OCI-LY1 (cell line): Measurements from ENCODE around the gene DOK7.

ENCODE experiments used
- H2AFZ ChIP-seq: fragments of 200-600 bp; sonication (generic), shearing (Covaris generic); 2 replicates; pipeline ENCODE4 v1.6.0; 2014; ENCODE audit warnings: antibody characterized with exemption, mild to moderate bottlenecking, low read length
- H3F3A ChIP-seq: fragments of 200-600 bp; sonication (generic), shearing (Covaris generic); 2 replicates; pipeline ENCODE4 v1.6.0; 2014; ENCODE audit warnings: mild to moderate bottlenecking, antibody characterized with exemption, low read length, moderate library complexity; ENCODE audit not compliant: insufficient read depth
- H3K27ac ChIP-seq: fragments of 200-600 bp; sonication (generic); 2 replicates; pipeline ENCODE4 v1.5.1; 2014; ENCODE audit warnings: low read length, mixed run types, mild to moderate bottlenecking, low read depth; ENCODE audit not compliant: poor library complexity, severe bottlenecking
- H3K27me3 ChIP-seq: fragments of 200-600 bp; sonication (generic); 2 replicates; pipeline ENCODE4 v1.6.0; 2014; ENCODE audit warnings: antibody characterized with exemption, mild to moderate bottlenecking, low read length, moderate library complexity; ENCODE audit not compliant: insufficient read depth
- H3K36me3 ChIP-seq: fragments of 200-600 bp; sonication (generic); 2 replicates; pipeline ENCODE4 v1.6.1; 2014; ENCODE audit warnings: mild to moderate bottlenecking, antibody characterized with exemption, low read length, moderate library complexity, mixed read lengths; ENCODE audit not compliant: insufficient read depth
- H3K4me1 ChIP-seq: fragments of 200-600 bp; sonication (generic); 2 replicates; pipeline ENCODE4 v1.5.1; 2014; ENCODE audit warnings: mild to moderate bottlenecking, low read length, moderate library complexity; ENCODE audit not compliant: insufficient read depth, severe bottlenecking
- H3K4me2 ChIP-seq: fragments of 200-600 bp; sonication (generic), shearing (Covaris generic); 2 replicates; pipeline ENCODE4 v1.6.1; 2014; ENCODE audit warnings: low read length
- H3K4me3 ChIP-seq: fragments of 200-600 bp; sonication (generic); 2 replicates; pipeline ENCODE4 v1.5.1; 2014; ENCODE audit warnings: low read length, low read depth, mild to moderate bottlenecking, mixed read lengths; ENCODE audit not compliant: poor library complexity, severe bottlenecking
- H3K79me2 ChIP-seq: fragments of 200-600 bp; shearing (Covaris generic); 2 replicates; pipeline ENCODE4 v1.6.1; 2016; ENCODE audit warnings: mixed run types, low read length, mixed read lengths; ENCODE audit not compliant: insufficient read depth
- H3K9ac ChIP-seq: fragments of 200-600 bp; sonication (generic), shearing (Covaris generic); 2 replicates; pipeline ENCODE4 v1.6.1; 2014; ENCODE audit warnings: mild to moderate bottlenecking, low read length, mixed read lengths
- H3K9me2 ChIP-seq: fragments of 200-600 bp; sonication (generic), shearing (Covaris generic); 2 replicates; pipeline ENCODE4 v1.6.1; 2014; ENCODE audit warnings: low read depth, mild to moderate bottlenecking, low read length, mixed read lengths
- H3K9me3 ChIP-seq: fragments of 200-600 bp; shearing (Covaris generic); 2 replicates; pipeline ENCODE4 v1.6.1; 2014; ENCODE audit warnings: low read length, mixed read lengths
- H4K20me1 ChIP-seq: fragments of 200-600 bp; sonication (generic), shearing (Covaris generic); 2 replicates; pipeline ENCODE4 v1.6.0; 2016; ENCODE audit warnings: mild to moderate bottlenecking, low read length; ENCODE audit not compliant: insufficient read depth
- CTCF ChIP-seq: fragments of 200-600 bp; sonication (generic), shearing (Covaris generic); IDR thresholded peaks from 2 replicates; pipeline ENCODE4 v1.5.1; 2017; ENCODE audit warnings: mild to moderate bottlenecking, antibody characterized with exemption, low read length, moderate library complexity, mixed read lengths
- EZH2 ChIP-seq: fragments of 200-600 bp; sonication (generic), shearing (Covaris generic); IDR thresholded peaks from 2 replicates; pipeline ENCODE4 v1.8.0; 2017; ENCODE audit warnings: borderline replicate concordance, mixed run types, mild to moderate bottlenecking, antibody characterized with exemption, low read length, moderate library complexity, mixed read lengths

The DOK7 gene

GRCh38 chr4:3515646-3516045 is 52.5 kb downstream of the DOK7 start:
- Histone ChIP-seq H2AFZ (no peak overlapping the region), H3K79me2 (no peaks in the 10 kb centered on the region), H3F3A (no peaks in the 10 kb centered on the region), H3K9ac (no peak overlapping the region), H3K4me1 (no peaks in the 10 kb centered on the region), H4K20me1 (no peaks in the 10 kb centered on the region), H3K9me2 (no peaks in the 10 kb centered on the region), H3K36me3 (0 out of 2 replicates have a peak, but pooled peaks cover 3% of the 10 kb centered on the region), H3K27ac (no peak overlapping the region), H3K27me3 (no peaks in the 10 kb centered on the region), H3K4me3 (no peak overlapping the region), H3K4me2 (no peak overlapping the region), H3K9me3 (no peaks in the 10 kb centered on the region)
- TF ChIP-seq CTCF (no peak), EZH2 (no peak)

GRCh38 chr4:3516061-3516835 is 53.1 kb downstream of the DOK7 start:
- no peaks in the 10 kb centered on the region for H3K79me2 ChIP-seq
- no peak for TF ChIP-seq CTCF
- 0 out of 2 replicates have a peak, but pooled peaks cover 3% of the 10 kb centered on the region for H3K36me3 ChIP-seq
- no peaks in the 10 kb centered on the region for H3K27me3 ChIP-seq
- H3K27ac ChIP-seq, result no peak overlapping the region
- H4K20me1 ChIP-seq, result no peaks in the 10 kb centered on the region
- H3K4me2 ChIP-seq, result no peak overlapping the region
- H3K4me3 ChIP-seq, result no peak overlapping the region
- H2AFZ ChIP-seq, result no peak overlapping the region
- H3K9ac ChIP-seq, result no peak overlapping the region
- no peaks in the 10 kb centered on the region for H3K9me3 ChIP-seq
- H3F3A ChIP-seq, result no peaks in the 10 kb centered on the region
- H3K9me2 ChIP-seq, result no peaks in the 10 kb centered on the region
- no peaks in the 10 kb centered on the region for H3K4me1 ChIP-seq

GRCh38 chr4:3516836-3517730 is 54.0 kb downstream of the DOK7 start:
- H3K4me2 ChIP-seq, result no peak overlapping the region
- no peak overlapping the region for H2AFZ ChIP-seq
- H3K27me3 ChIP-seq, result no peaks in the 10 kb centered on the region
- H3K9me2 ChIP-seq, result no peaks in the 10 kb centered on the region
- TF ChIP-seq CTCF, result no peak
- no peak for TF ChIP-seq EZH2
- H3K4me1 ChIP-seq, result no peaks in the 10 kb centered on the region
- H3K27ac ChIP-seq, result no peak overlapping the region
- no peak overlapping the region for H3K9ac ChIP-seq
- no peaks in the 10 kb centered on the region for H3F3A ChIP-seq
- no peaks in the 10 kb centered on the region for H3K79me2 ChIP-seq
- no peak overlapping the region for H3K4me3 ChIP-seq
- H3K36me3 ChIP-seq, result 0 out of 2 replicates have a peak, but pooled peaks cover 3% of the 10 kb centered on the region
- no peaks in the 10 kb centered on the region for H3K9me3 ChIP-seq
- no peaks in the 10 kb centered on the region for H4K20me1 ChIP-seq
